Panc1 (cell line): ENCODE measurements around the gene SRBD1. TPM values are rescaled to one million over a fixed set of nuclear protein-coding genes. Genes with fewer than 3 reads are reported as not detected.
A peak's percentile ranks its signal among the peaks of the same experiment; 100 is the strongest.

Source experiments
- ATAC-seq: fragments of 200-7000 bp; cut with Tn5 transposase; 2 replicates; pipeline ENCODE4 v1.9.1; 2020; ENCODE audit warnings: mild to moderate bottlenecking, moderate library complexity
- BruUV-seq: library from RNA; stranded (reverse); fragments of 400-500 nt; replicated peaks from 2 replicates; lab custom pipeline; 2021; lab: Mats Ljungman, UMichigan
- CTCF ChIA-PET: fragments of 300-600 bp; sonication (Branson Sonifier 250); formaldehyde crosslinking; loops from one replicate; lab custom pipeline; 2022; ENCODE audit warnings: antibody characterized with exemption; lab: Charles Lee
- POLR2A ChIA-PET: fragments of 300-600 bp; sonication (Branson Sonifier 250); formaldehyde crosslinking; loops from one replicate; lab custom pipeline; 2022; ENCODE audit warnings: antibody characterized with exemption; lab: Charles Lee
- DNase-seq: peaks from one replicate; pipeline ENCODE4 v3.0.0-alpha.2; 2010; ENCODE audit warnings: low read depth, low spot score
- H3K27ac ChIP-seq: 2 replicates; pipeline ENCODE4 v1.5.1; 2011; ENCODE audit warnings: mild to moderate bottlenecking, low read length, inconsistent platforms
- H3K27me3 ChIP-seq: fragments of 200-500 bp; sonication (Bioruptor generic); 2 replicates; pipeline ENCODE4 v1.6.0; 2014; ENCODE audit warnings: low read length, inconsistent platforms; ENCODE audit not compliant: control insufficient read depth, insufficient read depth
- H3K36me3 ChIP-seq: fragments of 200-500 bp; sonication (Bioruptor generic); 2 replicates; pipeline ENCODE4 v1.5.1; 2014; ENCODE audit warnings: inconsistent platforms, mild to moderate bottlenecking, low read length, moderate library complexity; ENCODE audit not compliant: control insufficient read depth, insufficient read depth
- H3K4me1 ChIP-seq: 2 replicates; pipeline ENCODE4 v1.5.1; 2011; ENCODE audit warnings: inconsistent platforms, mild to moderate bottlenecking, low read length, moderate library complexity; ENCODE audit not compliant: control insufficient read depth, insufficient read depth
- H3K4me3 ChIP-seq, 2 experiments: 2 replicates each; pipeline ENCODE4 v1.5.1; 2011 to 2012; ENCODE audit warnings: low read depth in 2 of 2, low read length in 2 of 2, mild to moderate bottlenecking in 2 of 2, inconsistent platforms in 1 of 2, moderate library complexity in 1 of 2
- H3K9me3 ChIP-seq: fragments of 200-500 bp; sonication (Bioruptor generic); 2 replicates; pipeline ENCODE4 v1.5.1; 2014; ENCODE audit warnings: low read depth, mild to moderate bottlenecking, inconsistent platforms, low read length, moderate library complexity; ENCODE audit not compliant: control insufficient read depth, insufficient read depth
- POLR2AphosphoS5 ChIP-seq: IDR thresholded peaks from 2 replicates; pipeline ENCODE4 v1.6.1; 2012; ENCODE audit warnings: mild to moderate bottlenecking, low read depth, low read length, moderate library complexity
- SIN3A ChIP-seq: IDR thresholded peaks from 2 replicates; pipeline ENCODE4 v1.6.1; 2012; ENCODE audit warnings: low read depth, mild to moderate bottlenecking, low read length, moderate library complexity, borderline replicate concordance; ENCODE audit not compliant: insufficient read depth
- TCF7L2 ChIP-seq: IDR thresholded peaks from 2 replicates; pipeline ENCODE4 v1.6.1; 2011; ENCODE audit warnings: mild to moderate bottlenecking, low read depth, low read length, inconsistent platforms
- in situ Hi-C: cut with HindIII; loops from 2 replicates; pipeline ENCODE4 v1.10.0; 2016; ENCODE audit warnings: low sequenced_read_pairs, low pct_unique_long_range_greater_than_20kb
- intact Hi-C: fragments of 100-400 bp; cut with micrococcal nuclease; formaldehyde crosslinking; loops from one replicate; pipeline ENCODE4 v1.10.0; 2022; ENCODE audit not compliant: unreplicated experiment
- total RNA-seq: library from RNA; stranded (reverse); gene quantifications from one replicate; pipeline ENCODE4 v1.2.1, GENCODE V29; 2021; ENCODE audit not compliant: unreplicated experiment
- TF ChIP-seq, protein P1 (sequence below): fragments of 450-650 bp; IDR thresholded peaks from 2 replicates; pipeline ENCODE4 v1.5.1; 2017; ENCODE audit warnings: mild to moderate bottlenecking
- TF ChIP-seq, protein P2 (sequence below), 2 experiments: IDR thresholded peaks; 2 replicates each; pipeline ENCODE4 v1.6.1; 2011 to 2012; ENCODE audit warnings: low read depth in 2 of 2, control low read depth in 1 of 2, low read length in 1 of 2, mild to moderate bottlenecking in 1 of 2, moderate library complexity in 1 of 2; ENCODE audit not compliant: insufficient read depth in 1 of 2

The SRBD1 gene
- total RNA-seq, 1 experiment from 2014 or later, result 9.7 TPM

DNA sequence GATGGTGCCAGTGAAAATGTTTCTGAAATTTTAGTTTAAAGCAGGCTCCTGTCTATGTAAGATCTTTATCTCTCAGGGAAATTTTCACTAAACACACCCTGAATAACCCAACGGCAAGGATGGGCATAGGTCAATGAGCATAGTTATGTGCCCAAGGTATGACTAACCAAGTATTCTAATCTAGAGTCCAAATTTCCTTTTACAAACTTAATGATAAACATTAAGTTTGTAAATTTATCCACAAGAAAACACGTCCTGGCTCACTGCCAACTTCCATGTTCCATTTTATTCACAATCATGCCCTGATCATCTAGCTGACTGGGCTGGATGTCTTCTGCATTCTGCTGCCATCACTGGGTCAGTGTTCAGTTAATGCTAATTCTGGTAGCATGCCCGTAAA is 151.2 kb downstream of the SRBD1 start:
- no peak for DNase-seq
- intact Hi-C loops (no loop called here), in situ Hi-C loops (no loop called here)
- no peaks in the 10 kb centered on the region for H3K9me3 ChIP-seq
- no peak for ATAC-seq
- POLR2A ChIA-PET, result no interaction called here
- CTCF ChIA-PET, result no interaction called here
- no peak for TF ChIP-seq SIN3A
- TF ChIP-seq, protein P1, sequence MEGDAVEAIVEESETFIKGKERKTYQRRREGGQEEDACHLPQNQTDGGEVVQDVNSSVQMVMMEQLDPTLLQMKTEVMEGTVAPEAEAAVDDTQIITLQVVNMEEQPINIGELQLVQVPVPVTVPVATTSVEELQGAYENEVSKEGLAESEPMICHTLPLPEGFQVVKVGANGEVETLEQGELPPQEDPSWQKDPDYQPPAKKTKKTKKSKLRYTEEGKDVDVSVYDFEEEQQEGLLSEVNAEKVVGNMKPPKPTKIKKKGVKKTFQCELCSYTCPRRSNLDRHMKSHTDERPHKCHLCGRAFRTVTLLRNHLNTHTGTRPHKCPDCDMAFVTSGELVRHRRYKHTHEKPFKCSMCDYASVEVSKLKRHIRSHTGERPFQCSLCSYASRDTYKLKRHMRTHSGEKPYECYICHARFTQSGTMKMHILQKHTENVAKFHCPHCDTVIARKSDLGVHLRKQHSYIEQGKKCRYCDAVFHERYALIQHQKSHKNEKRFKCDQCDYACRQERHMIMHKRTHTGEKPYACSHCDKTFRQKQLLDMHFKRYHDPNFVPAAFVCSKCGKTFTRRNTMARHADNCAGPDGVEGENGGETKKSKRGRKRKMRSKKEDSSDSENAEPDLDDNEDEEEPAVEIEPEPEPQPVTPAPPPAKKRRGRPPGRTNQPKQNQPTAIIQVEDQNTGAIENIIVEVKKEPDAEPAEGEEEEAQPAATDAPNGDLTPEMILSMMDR, result no peak
- no peak for TF ChIP-seq POLR2AphosphoS5
- TF ChIP-seq, protein P2, sequence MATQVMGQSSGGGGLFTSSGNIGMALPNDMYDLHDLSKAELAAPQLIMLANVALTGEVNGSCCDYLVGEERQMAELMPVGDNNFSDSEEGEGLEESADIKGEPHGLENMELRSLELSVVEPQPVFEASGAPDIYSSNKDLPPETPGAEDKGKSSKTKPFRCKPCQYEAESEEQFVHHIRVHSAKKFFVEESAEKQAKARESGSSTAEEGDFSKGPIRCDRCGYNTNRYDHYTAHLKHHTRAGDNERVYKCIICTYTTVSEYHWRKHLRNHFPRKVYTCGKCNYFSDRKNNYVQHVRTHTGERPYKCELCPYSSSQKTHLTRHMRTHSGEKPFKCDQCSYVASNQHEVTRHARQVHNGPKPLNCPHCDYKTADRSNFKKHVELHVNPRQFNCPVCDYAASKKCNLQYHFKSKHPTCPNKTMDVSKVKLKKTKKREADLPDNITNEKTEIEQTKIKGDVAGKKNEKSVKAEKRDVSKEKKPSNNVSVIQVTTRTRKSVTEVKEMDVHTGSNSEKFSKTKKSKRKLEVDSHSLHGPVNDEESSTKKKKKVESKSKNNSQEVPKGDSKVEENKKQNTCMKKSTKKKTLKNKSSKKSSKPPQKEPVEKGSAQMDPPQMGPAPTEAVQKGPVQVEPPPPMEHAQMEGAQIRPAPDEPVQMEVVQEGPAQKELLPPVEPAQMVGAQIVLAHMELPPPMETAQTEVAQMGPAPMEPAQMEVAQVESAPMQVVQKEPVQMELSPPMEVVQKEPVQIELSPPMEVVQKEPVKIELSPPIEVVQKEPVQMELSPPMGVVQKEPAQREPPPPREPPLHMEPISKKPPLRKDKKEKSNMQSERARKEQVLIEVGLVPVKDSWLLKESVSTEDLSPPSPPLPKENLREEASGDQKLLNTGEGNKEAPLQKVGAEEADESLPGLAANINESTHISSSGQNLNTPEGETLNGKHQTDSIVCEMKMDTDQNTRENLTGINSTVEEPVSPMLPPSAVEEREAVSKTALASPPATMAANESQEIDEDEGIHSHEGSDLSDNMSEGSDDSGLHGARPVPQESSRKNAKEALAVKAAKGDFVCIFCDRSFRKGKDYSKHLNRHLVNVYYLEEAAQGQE (IDR thresholded peaks at IDR 0.05; ENCODE audit: insufficient read depth in 1 of 2, low read depth in 2 of 2, low read length in 1 of 2), result no peak
- TF ChIP-seq TCF7L2, result no peak
- no TSS peak for BruUV-seq
- no peak overlapping the region for H3K4me3 ChIP-seq
- H3K27ac ChIP-seq, result no peak overlapping the region
- H3K36me3 ChIP-seq, result no peaks in the 10 kb centered on the region
- H3K4me1 ChIP-seq, result no peaks in the 10 kb centered on the region
- H3K27me3 ChIP-seq, result no peaks in the 10 kb centered on the region

DNA sequence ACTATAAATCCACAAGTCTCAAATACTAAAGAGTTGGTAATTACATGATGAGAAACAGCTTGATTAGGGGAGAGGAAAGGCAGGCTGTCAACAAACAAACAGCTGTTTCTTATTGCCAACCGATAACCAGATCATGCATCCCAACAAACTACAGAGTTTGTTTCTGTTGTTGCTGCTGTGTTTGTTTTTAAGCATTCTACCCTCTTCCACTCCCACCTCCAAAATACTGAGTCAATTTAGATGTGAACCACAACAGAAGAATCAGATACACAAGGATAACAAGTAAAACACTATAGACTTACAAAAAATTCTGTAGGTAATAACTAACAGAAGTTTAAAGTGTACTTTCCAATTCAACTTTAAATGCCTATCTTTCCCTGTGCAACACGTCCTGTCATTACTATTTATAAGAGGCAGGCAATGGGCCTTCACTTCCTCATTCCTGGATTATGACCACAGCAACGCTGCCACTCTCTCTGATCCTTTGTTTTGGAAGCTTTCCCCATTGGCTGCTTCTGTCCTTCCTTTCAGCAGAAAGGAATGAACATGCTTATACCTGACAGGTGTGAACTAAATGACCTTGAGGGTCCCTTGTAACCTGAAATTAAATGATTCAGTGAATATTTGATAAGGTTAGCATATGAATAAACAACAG is 152.0 kb downstream of the SRBD1 start:
- intact Hi-C loops, result no loop called here
- Histone ChIP-seq H3K4me3 (no peak overlapping the region), H3K27ac (no peak overlapping the region), H3K9me3 (no peaks in the 10 kb centered on the region), H3K27me3 (no peaks in the 10 kb centered on the region), H3K4me1 (no peaks in the 10 kb centered on the region), H3K36me3 (no peaks in the 10 kb centered on the region)
- DNase-seq (peak; percentile 10), ATAC-seq (no peak)
- TF ChIP-seq POLR2AphosphoS5 (no peak), SIN3A (no peak), TCF7L2 (no peak)
- TF ChIP-seq, protein P2 (IDR thresholded peaks at IDR 0.05; ENCODE audit: insufficient read depth in 1 of 2, low read depth in 2 of 2, low read length in 1 of 2), result no peak
- TF ChIP-seq, protein P1, result no peak
- BruUV-seq, result no TSS peak
- ChIA-PET CTCF (no interaction called here), POLR2A (no interaction called here)
- in situ Hi-C loops, result no loop called here
